ENCODE results near the gene ALKBH3. TPM values are rescaled to one million over a fixed set of nuclear protein-coding genes. Genes with fewer than 3 reads are reported as not detected.

Gene ALKBH3
- 10 to 100 TPM; 26.7 to 40.4 (median 32.2) TPM for polyA plus RNA-seq (ENCODE audit: insufficient read length in 4 of 4)

- peak; percentile 65 to 81 (median 73) for DNase-seq (ENCODE audit: low read depth in 4 of 4, low spot score in 2 of 4)
Measured at GRCh38 chr11:43880640-43881159, at the start of gene ALKBH3. Gene ALKBH3 (plus strand): TSS chr11:43880831. CDS start chr11:43882653, 1,822 bp downstream.

DNA sequence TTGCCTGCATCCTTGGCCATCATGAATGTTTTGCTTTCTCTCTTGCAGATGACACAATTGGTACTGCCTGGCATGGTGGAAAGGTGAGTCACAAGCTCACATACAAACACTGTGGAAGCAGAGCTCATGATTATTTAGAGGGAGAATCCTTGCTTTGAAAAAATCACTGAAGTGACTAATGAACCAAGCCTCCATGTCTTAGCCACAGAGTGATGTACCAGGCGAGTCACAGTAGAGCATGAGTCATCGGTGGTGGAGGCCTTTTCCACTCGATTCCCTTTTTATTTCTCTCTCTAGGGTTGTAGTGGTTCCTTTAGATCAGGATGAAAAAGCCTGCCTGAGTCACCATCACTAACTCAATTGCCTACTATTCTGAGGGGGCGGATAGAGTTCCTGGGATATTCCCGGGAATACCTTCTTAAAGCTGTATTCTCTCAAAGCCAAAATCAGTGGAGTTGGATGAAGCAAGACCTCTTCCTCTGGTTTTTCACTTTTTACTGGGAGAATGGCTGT is 49.6 kb upstream of the ALKBH3 start:
- no peak for DNase-seq (ENCODE audit: low read depth in 4 of 4, low spot score in 2 of 4)

GRCh38 chr11:43832536-43832935 is 48.1 kb upstream of the ALKBH3 start:
- DNase-seq (ENCODE audit: low read depth in 4 of 4, low spot score in 2 of 4), result no peak

DNA sequence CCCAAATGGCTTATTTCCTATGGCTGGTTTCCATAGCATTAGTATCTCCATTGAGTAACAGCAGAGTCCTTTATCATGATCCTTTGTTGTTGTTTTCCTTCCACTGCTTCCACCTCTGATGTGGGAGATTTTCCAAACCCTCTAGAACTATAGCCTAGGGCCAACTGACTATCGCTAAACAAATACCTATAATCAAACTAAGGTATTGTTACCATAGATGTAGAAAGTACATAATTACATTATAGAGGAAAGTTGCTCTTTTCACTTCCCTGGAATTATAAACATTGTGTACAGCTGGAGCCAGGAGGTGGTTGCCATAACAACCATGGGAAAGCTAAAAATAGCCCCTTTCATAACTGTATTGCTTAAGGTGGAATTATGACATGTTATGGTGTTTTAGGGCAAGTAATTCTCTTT is 47.0 kb upstream of the ALKBH3 start:
- DNase-seq (ENCODE audit: low read depth in 4 of 4, low spot score in 2 of 4), result no peak

GRCh38 chr11:43834286-43834685 is 46.3 kb upstream of the ALKBH3 start:
- DNase-seq (ENCODE audit: low read depth in 4 of 4, low spot score in 2 of 4), result no peak

DNA sequence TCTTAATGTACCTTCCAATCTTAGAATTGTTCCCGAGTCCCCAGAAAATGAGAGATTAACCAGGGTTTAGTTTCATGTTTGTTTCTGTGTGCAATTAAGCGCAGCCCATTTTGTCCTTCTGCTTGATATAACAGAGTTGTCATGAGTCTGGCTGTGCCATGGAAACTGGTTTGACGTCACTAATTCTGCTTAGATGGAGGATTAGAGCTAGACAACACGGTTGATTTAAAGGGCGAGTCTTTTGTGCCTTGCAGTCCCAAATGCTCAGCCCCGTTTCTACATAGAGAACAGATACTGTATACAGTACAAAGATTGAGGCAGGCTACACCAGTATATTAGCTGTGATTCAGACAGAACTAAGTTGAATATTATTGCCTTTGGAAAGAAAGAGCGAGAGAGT is 45.5 kb upstream of the ALKBH3 start:
- DNase-seq (ENCODE audit: low read depth in 4 of 4, low spot score in 2 of 4), result no peak

GRCh38 chr11:43837879-43838278 is 42.8 kb upstream of the ALKBH3 start:
- no peak for DNase-seq (ENCODE audit: low read depth in 4 of 4, low spot score in 2 of 4)

- DNase-seq (ENCODE audit: low read depth in 4 of 4, low spot score in 2 of 4), result no peak
Measured at GRCh38 chr11:43842021-43842420, 38.6 kb upstream of the ALKBH3 start.

GRCh38 chr11:43845816-43846215 is 34.8 kb upstream of the ALKBH3 start:
- no peak for DNase-seq (ENCODE audit: low read depth in 4 of 4, low spot score in 2 of 4)

GRCh38 chr11:43852057-43852636 is 28.5 kb upstream of the ALKBH3 start:
- DNase-seq (ENCODE audit: low read depth in 4 of 4, low spot score in 2 of 4), result peak in 2 of 4 donors; percentile 38 to 58

- no peak for DNase-seq (ENCODE audit: low read depth in 4 of 4, low spot score in 2 of 4)
Measured at GRCh38 chr11:43853781-43854180, 26.9 kb upstream of the ALKBH3 start.

DNA sequence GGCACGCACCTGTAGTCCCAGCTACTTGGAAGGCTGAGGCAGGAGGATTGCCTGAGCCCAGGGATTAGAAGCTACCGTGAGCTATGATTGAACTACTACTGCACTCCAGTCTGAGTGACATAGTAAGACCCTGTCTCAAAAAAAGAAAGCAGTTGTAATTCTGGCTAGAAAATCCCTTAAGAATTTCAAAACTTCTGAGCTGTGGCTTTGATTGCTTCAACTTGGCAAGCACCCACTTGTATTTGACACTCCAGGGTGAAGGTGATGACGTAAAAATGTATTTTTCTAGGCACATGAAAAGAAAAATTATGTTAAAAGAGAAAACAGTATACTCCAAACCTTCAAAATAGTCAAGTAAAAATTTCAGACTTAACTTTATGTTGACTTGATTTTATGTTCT is 23.6 kb upstream of the ALKBH3 start:
- no peak for DNase-seq (ENCODE audit: low read depth in 4 of 4, low spot score in 2 of 4)

- DNase-seq (ENCODE audit: low read depth in 4 of 4, low spot score in 2 of 4), result no peak
Measured at GRCh38 chr11:43861141-43861540, 19.5 kb upstream of the ALKBH3 start.

- DNase-seq (ENCODE audit: low read depth in 4 of 4, low spot score in 2 of 4), result no peak
Measured at GRCh38 chr11:43866520-43866919, 14.1 kb upstream of the ALKBH3 start.

DNA sequence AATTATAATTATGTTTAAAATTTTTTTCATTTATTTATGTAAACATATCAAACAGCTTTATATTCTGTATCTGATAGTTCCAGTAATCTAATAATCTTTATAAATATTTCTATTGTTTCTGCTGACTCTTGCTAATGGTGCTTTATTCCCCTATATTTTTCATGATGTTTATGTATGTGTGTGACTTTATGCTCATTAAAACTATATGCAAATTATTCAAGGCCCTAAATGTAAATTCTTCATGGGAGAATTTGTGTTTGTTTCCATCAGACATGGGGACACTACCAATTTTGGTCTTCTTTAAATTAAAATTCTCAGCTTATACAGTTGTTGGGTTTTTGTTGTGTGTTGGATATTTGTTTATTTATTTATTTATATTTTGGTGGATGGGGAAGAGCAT is 13.7 kb upstream of the ALKBH3 start:
- no peak for DNase-seq (ENCODE audit: low read depth in 4 of 4, low spot score in 2 of 4)

GRCh38 chr11:43868852-43869567 is 11.6 kb upstream of the ALKBH3 start:
- no peak for DNase-seq (ENCODE audit: low read depth in 4 of 4, low spot score in 2 of 4)

DNA sequence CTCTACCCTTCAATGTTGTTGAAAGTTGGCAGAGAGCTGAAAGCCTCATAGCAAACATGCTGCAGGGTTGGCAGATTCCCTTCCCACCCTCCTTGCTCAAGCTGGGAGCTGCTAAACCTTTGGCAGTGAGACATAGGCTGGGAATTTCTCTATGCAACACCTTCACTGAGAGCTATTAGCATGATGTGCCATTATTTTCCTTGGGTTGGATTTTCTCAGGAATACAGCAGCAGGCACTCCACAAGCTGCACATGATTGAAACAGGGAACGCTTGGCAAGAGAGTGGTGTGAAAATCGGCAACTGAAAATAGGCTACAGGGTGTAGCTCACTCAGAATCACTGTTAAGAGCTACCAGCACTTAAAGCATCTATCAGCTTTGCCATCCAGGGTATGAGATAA is 9.6 kb upstream of the ALKBH3 start:
- DNase-seq (ENCODE audit: low read depth in 4 of 4, low spot score in 2 of 4), result no peak

DNA sequence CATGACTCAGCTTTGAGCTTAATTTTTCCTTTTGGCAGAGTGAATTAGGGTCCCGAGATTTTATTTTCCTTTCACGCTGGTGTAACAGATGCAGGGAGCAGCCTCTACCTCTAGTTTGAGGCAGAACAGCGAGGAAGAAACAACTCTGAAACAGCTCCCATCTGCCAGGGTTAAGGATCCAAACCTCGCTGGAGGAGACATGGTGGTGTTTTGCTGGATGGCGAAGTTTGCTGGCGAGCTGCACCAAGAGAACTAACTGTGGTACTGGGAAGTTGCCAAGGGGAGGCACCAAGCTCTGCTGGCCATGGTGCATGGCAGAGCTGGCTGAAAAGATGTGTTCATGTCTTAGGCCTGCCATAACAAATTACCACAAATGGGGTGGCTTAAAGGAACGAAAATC is 7.6 kb upstream of the ALKBH3 start:
- DNase-seq (ENCODE audit: low read depth in 4 of 4, low spot score in 2 of 4), result no peak

DNA sequence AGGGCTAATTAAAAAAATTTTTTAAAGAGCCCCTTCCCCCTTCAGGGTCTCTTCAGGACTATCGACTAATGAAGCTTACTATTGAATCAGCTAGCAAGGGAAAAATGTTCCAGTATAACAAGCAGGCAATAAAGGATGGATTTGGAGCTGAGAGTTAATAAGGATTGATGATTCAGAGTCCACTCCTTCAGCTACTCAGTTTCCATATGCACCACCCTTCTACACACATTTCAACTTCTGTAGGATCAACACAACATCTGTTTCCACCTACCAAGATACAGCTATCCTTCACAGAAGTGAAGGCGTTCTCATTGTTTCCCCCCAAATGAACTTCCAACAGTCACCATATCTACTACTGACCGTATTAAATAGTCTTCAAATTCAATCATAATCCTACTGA is 6.6 kb upstream of the ALKBH3 start:
- no peak for DNase-seq (ENCODE audit: low read depth in 4 of 4, low spot score in 2 of 4)

DNA sequence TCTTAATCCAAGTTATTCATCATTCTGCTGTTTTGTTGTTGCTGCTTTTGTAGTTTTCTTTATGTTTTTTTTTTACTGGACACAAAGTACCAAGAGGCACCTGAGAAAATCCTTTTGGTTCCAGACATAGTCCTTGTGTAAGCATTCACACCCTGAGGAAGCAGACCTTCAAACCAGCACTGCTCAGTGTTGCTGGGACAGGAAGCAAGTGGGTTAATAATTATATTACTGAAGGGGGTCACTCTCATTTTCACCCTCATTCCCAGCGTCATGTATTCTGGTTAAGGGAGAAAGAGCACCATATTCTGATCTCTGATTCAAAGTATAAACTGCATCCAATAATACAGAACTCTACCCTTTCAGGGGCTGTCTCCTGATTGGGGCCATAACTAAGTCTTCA is 5.9 kb upstream of the ALKBH3 start:
- DNase-seq (ENCODE audit: low read depth in 4 of 4, low spot score in 2 of 4), result no peak

DNA sequence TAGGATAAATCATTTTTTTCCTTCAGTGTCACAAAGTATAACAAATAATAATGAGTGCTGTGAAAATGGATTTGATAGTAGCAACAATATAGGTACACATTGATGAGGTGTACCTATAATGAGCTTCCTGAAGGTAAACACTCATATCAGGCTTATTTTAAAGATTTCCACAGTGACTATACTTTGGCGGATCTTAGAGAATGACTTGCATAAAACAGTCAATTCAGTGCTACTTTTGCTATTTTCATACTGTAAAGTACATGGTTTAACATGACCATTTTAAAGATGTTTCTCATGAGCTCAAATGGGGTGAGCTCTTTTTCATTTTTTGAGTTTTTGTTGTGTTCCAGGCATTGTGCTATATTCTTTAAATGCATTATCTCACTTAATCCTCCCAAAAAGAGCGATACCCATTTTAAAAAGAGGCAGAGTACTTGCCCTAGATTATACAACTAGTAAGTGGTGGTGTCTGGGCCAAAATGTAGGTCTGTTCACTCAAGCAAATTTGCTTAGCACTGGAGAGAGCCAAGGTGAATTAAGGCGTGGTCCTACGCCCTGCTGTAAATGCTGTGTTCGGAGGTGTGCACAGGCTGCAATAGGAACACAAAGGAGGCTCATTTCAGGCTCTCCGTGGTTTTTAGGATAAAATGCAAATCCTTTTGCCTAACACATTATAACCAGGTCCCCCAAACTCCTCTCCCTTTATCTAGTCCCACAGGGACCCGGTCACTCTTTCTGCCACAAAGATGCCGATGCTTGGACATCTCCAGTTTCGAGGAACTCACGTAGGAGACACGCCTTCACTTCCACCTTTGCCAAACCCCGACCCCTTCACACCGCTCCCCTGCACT is 617 bp upstream of the ALKBH3 start:
- no peak for DNase-seq (ENCODE audit: low read depth in 4 of 4, low spot score in 2 of 4)
